Astrocyte (in vitro differentiated cells and primary cell): Measurements from ENCODE around the gene RANBP3. TPM values are rescaled to one million over a fixed set of nuclear protein-coding genes. Genes with fewer than 3 reads are reported as not detected.

Experiments
- DNase-seq: peaks from one replicate; pipeline ENCODE4 v3.0.0-alpha.2; 2010; ENCODE audit warnings: low read depth
- FAIRE-seq: peaks from 2 replicates; lab custom pipeline; 2011; peaks lifted over from hg19 to GRCh38; lab: Jason Lieb, UNC
- H2AFZ ChIP-seq: 2 replicates; pipeline ENCODE4 v1.6.0; 2012; ENCODE audit warnings: low read depth, low read length, inconsistent platforms
- H3K27ac ChIP-seq: 2 replicates; pipeline ENCODE4 v1.5.1; 2011; ENCODE audit warnings: low read depth, low read length, inconsistent platforms
- H3K27me3 ChIP-seq: 2 replicates; pipeline ENCODE4 v1.6.0; 2011; ENCODE audit warnings: low read length, inconsistent platforms; ENCODE audit not compliant: insufficient read depth
- H3K36me3 ChIP-seq: 2 replicates; pipeline ENCODE4 v1.5.1; 2011; ENCODE audit warnings: low read length, inconsistent platforms; ENCODE audit not compliant: insufficient read depth
- H3K4me1 ChIP-seq: 2 replicates; pipeline ENCODE4 v1.5.1; 2011; ENCODE audit warnings: low read length, inconsistent platforms; ENCODE audit not compliant: insufficient read depth
- H3K4me2 ChIP-seq: 2 replicates; pipeline ENCODE4 v1.6.0; 2012; ENCODE audit warnings: low read length, inconsistent platforms
- H3K4me3 ChIP-seq: 2 replicates; pipeline ENCODE4 v1.5.1; 2011; ENCODE audit warnings: low read depth, mild to moderate bottlenecking, low read length, inconsistent platforms; ENCODE audit not compliant: insufficient read depth
- H3K79me2 ChIP-seq: 2 replicates; pipeline ENCODE4 v1.6.0; 2012; ENCODE audit warnings: mild to moderate bottlenecking, low read length, inconsistent platforms; ENCODE audit not compliant: insufficient read depth
- H3K9ac ChIP-seq: 2 replicates; pipeline ENCODE4 v1.6.0; 2012; ENCODE audit warnings: mild to moderate bottlenecking, low read length, inconsistent platforms
- H3K9me3 ChIP-seq: 2 replicates; pipeline ENCODE4 v1.5.1; 2012; ENCODE audit warnings: low read depth, mild to moderate bottlenecking, low read length, inconsistent platforms; ENCODE audit not compliant: insufficient read depth
- H4K20me1 ChIP-seq: 2 replicates; pipeline ENCODE4 v1.6.0; 2012; ENCODE audit warnings: low read length, inconsistent platforms; ENCODE audit not compliant: insufficient read depth
- H3K27ac Mint-ChIP-seq: one replicate; pipeline ENCODE4 v1.8.0; 2021; ENCODE audit warnings: mild to moderate bottlenecking, mixed read lengths; ENCODE audit not compliant: unreplicated experiment
- H3K27me3 Mint-ChIP-seq: one replicate; pipeline ENCODE4 v1.8.0; 2021; ENCODE audit warnings: low read depth, mixed read lengths; ENCODE audit not compliant: unreplicated experiment
- H3K36me3 Mint-ChIP-seq: one replicate; pipeline ENCODE4 v1.8.0; 2021; ENCODE audit warnings: low read depth, mixed read lengths; ENCODE audit not compliant: unreplicated experiment
- H3K4me1 Mint-ChIP-seq: one replicate; pipeline ENCODE4 v1.8.0; 2021; ENCODE audit warnings: low read depth, mixed read lengths; ENCODE audit not compliant: unreplicated experiment
- H3K4me3 Mint-ChIP-seq: one replicate; pipeline ENCODE4 v1.8.0; 2021; ENCODE audit warnings: mild to moderate bottlenecking, moderate library complexity, mixed read lengths; ENCODE audit not compliant: unreplicated experiment
- H3K9me3 Mint-ChIP-seq: one replicate; pipeline ENCODE4 v1.8.0; 2021; ENCODE audit warnings: mild to moderate bottlenecking, mixed read lengths; ENCODE audit not compliant: unreplicated experiment
- EZH2 ChIP-seq: IDR thresholded peaks from 2 replicates; pipeline ENCODE4 v1.6.1; 2012; ENCODE audit warnings: mild to moderate bottlenecking, low read length, inconsistent platforms; ENCODE audit not compliant: insufficient read depth
- total RNA-seq: library from RNA; stranded (reverse); gene quantifications from 2 replicates; pipeline ENCODE4 v1.2.1, GENCODE V29; 2021
- TF ChIP-seq, protein P1 (sequence below): IDR thresholded peaks from 2 replicates; pipeline ENCODE4 v1.5.1; 2011; ENCODE audit warnings: low read depth, mild to moderate bottlenecking, inconsistent platforms, low read length, moderate library complexity; ENCODE audit not compliant: insufficient read depth

The RANBP3 gene
- total RNA-seq, 1 donor from 2014 or later: 70.5 TPM

DNA sequence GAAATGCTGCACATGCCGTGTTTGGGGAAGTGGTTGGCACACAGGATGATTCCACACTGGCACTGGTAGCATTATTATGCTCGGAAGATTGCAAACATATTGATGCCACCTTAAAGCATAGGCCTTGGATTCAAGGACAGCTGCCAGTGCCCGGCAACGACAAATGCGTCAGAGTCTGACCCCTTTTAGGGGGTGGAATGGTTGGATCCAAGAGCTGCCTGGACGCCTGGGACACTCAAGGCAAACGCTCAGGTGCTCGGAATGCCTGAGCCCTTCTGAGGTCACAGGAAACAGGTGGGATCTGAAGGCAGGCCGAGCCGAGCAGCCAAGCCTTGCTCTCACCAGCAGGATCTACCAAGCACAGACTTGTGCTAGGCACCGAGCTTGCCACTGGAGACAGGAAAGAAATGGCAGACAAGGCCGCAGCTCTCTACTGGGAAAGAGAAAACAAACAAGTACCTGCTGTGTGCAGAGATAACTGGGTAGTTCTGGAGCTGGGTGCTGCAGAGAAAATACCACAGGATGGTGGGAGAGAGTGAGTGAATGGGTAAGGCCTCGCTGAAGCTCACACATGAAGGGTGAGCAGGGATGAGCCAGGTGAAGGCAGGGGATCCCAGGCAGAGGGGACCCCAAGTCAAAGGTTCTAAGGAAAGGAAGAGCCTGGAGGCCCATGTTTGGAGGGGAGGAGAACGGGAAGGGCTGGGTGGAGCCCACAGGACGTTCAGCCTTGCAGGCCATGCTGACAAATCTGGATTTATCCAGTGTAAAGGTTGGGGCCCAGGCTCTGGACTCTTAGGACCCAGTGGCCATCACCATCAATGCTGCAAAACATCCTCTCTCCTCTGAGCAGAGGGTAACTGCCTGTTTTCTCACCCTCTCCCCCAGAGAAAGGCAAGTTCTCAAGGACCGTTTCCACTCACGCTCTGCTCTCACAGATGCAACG is 9.2 kb downstream of the RANBP3 start:
- Histone ChIP-seq H3K9ac (peak overlapping the region; percentile 24), H3K27ac (peak overlapping the region; percentile 46), H3K4me3 (no peak overlapping the region), H4K20me1 (peaks cover 98% of the 10 kb centered on the region), H3K27me3 (no peaks in the 10 kb centered on the region), H3K36me3 (no peaks in the 10 kb centered on the region), H3K9me3 (no peaks in the 10 kb centered on the region), H3K4me1 (peaks cover 19% of the 10 kb centered on the region), H2AFZ (no peak overlapping the region), H3K79me2 (peaks cover 100% of the 10 kb centered on the region), H3K4me2 (peak overlapping the region; percentile 50)
- no peaks in the 10 kb centered on the region for H3K9me3 Mint-ChIP-seq
- TF ChIP-seq, protein P1, sequence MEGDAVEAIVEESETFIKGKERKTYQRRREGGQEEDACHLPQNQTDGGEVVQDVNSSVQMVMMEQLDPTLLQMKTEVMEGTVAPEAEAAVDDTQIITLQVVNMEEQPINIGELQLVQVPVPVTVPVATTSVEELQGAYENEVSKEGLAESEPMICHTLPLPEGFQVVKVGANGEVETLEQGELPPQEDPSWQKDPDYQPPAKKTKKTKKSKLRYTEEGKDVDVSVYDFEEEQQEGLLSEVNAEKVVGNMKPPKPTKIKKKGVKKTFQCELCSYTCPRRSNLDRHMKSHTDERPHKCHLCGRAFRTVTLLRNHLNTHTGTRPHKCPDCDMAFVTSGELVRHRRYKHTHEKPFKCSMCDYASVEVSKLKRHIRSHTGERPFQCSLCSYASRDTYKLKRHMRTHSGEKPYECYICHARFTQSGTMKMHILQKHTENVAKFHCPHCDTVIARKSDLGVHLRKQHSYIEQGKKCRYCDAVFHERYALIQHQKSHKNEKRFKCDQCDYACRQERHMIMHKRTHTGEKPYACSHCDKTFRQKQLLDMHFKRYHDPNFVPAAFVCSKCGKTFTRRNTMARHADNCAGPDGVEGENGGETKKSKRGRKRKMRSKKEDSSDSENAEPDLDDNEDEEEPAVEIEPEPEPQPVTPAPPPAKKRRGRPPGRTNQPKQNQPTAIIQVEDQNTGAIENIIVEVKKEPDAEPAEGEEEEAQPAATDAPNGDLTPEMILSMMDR: no peak
- TF ChIP-seq EZH2: no peak
- H3K27ac Mint-ChIP-seq: no peak overlapping the region
- H3K4me3 Mint-ChIP-seq: peak overlapping the region; percentile 3
- FAIRE-seq (no peak), DNase-seq (peak; percentile 25)
- H3K36me3 Mint-ChIP-seq: peaks cover 4% of the 10 kb centered on the region
- no peaks in the 10 kb centered on the region for H3K27me3 Mint-ChIP-seq
- peaks cover 17% of the 10 kb centered on the region for H3K4me1 Mint-ChIP-seq

DNA sequence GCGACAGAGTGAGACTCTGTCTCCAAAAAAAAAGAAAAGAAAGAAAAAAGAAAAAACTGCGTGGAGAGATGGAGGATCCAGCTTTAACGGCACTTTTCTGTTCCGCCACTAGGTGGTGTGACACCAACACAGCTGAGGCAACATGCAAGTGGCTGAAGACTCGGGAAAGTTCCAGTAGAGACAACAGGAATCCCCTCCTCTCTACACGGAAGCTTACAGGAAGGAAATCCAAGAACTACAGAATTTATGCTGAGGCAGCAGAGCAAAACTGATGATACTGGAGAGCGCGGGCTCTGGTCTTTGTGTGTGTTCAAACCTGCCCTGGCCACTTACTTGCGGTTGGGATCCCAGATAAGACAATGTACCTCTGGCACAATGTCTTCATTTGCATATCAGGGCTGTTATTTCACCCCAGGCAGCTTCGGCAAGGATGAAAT is 9.9 kb downstream of the RANBP3 start:
- peak; percentile 66 for DNase-seq
- Mint-ChIP-seq H3K27me3 (no peaks in the 10 kb centered on the region), H3K36me3 (peaks cover 4% of the 10 kb centered on the region), H3K4me1 (peaks cover 17% of the 10 kb centered on the region), H3K4me3 (no peak overlapping the region), H3K27ac (no peak overlapping the region), H3K9me3 (no peaks in the 10 kb centered on the region)
- no peaks in the 10 kb centered on the region for H3K9me3 ChIP-seq
- H3K36me3 ChIP-seq: no peaks in the 10 kb centered on the region
- peak overlapping the region; percentile 24 for H3K9ac ChIP-seq
- H2AFZ ChIP-seq: no peak overlapping the region
- TF ChIP-seq EZH2: no peak
- TF ChIP-seq, protein P1: peak; percentile 92
- peaks cover 16% of the 10 kb centered on the region for H3K4me1 ChIP-seq
- peaks cover 100% of the 10 kb centered on the region for H3K79me2 ChIP-seq
- peaks cover 98% of the 10 kb centered on the region for H4K20me1 ChIP-seq
- FAIRE-seq: peak; percentile 87
- no peak overlapping the region for H3K4me3 ChIP-seq
- H3K27ac ChIP-seq: peak overlapping the region; percentile 46
- H3K4me2 ChIP-seq: peak overlapping the region; percentile 50
- H3K27me3 ChIP-seq: no peaks in the 10 kb centered on the region

DNA sequence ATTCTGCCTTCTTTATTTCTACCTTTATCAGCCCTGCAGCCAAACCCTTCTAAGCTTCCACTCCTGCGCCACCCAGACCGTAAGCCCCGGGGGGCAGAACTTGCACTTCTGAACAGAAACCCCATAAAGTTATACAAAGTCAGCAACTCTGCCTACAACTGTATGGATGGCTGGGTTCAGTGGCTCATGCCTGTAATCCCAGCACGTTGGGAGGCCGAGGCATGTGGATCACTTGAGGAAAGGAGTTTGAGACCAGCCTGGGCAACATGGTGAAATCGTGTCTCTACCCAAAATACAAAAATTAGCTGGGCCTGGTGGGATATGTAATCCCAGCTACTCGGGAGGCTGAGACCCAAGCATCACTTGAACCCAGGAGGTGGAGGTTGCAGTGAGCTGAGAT is 10.4 kb downstream of the RANBP3 start:
- H3K4me2 ChIP-seq: no peak overlapping the region
- H3K9ac ChIP-seq: no peak overlapping the region
- FAIRE-seq: no peak

More for the DNA sequence above, 10.4 kb downstream of the RANBP3 start:
- TF ChIP-seq EZH2: no peak
- TF ChIP-seq, protein P1: no peak
- H3K79me2 ChIP-seq: peaks cover 100% of the 10 kb centered on the region
- peaks cover 17% of the 10 kb centered on the region for H3K4me1 Mint-ChIP-seq
- no peak overlapping the region for H3K4me3 ChIP-seq
- no peaks in the 10 kb centered on the region for H3K27me3 Mint-ChIP-seq
- peaks cover 16% of the 10 kb centered on the region for H3K4me1 ChIP-seq
- no peak overlapping the region for H3K27ac ChIP-seq
- no peak overlapping the region for H3K4me3 Mint-ChIP-seq
- H3K36me3 ChIP-seq: no peaks in the 10 kb centered on the region
- DNase-seq: no peak
- no peaks in the 10 kb centered on the region for H3K27me3 ChIP-seq
- H3K27ac Mint-ChIP-seq: no peak overlapping the region
- no peaks in the 10 kb centered on the region for H3K9me3 Mint-ChIP-seq
- H3K9me3 ChIP-seq: no peaks in the 10 kb centered on the region
- peaks cover 98% of the 10 kb centered on the region for H4K20me1 ChIP-seq
- H3K36me3 Mint-ChIP-seq: peaks cover 4% of the 10 kb centered on the region
- no peak overlapping the region for H2AFZ ChIP-seq
